Stomach (tissue), 4 donors: ENCODE data around the gene BASP1.

Source experiments
- CTCF ChIP-seq, 7 experiments: fragments of 450-650 bp in 4 of 7; fragments of 200-600 bp in 3 of 7; sonication (generic) in 3 of 7; IDR thresholded peaks; one replicate each; pipeline ENCODE4 v1.5.1; 2016 to 2019; ENCODE audit warnings: antibody characterized with exemption in 7 of 7, control low read depth in 2 of 7, mild to moderate bottlenecking in 1 of 7
- EP300 ChIP-seq: sonication (generic); formaldehyde crosslinking; IDR thresholded peaks from one replicate; pipeline ENCODE4 v1.6.1; 2017; ENCODE audit warnings: antibody characterized with exemption
- POLR2A ChIP-seq, 4 donors: fragments of 450-650 bp; IDR thresholded peaks; one replicate each; pipeline ENCODE4 v1.6.1; 2016; ENCODE audit warnings: antibody characterized with exemption in 4 of 4, control low read depth in 2 of 4, mild to moderate bottlenecking in 1 of 4, moderate library complexity in 1 of 4
- POLR2AphosphoS5 ChIP-seq, 3 donors: sonication (generic); formaldehyde crosslinking; IDR thresholded peaks; one replicate each; pipeline ENCODE4 v1.6.1; 2016; ENCODE audit warnings: antibody characterized with exemption in 3 of 3

DNA sequence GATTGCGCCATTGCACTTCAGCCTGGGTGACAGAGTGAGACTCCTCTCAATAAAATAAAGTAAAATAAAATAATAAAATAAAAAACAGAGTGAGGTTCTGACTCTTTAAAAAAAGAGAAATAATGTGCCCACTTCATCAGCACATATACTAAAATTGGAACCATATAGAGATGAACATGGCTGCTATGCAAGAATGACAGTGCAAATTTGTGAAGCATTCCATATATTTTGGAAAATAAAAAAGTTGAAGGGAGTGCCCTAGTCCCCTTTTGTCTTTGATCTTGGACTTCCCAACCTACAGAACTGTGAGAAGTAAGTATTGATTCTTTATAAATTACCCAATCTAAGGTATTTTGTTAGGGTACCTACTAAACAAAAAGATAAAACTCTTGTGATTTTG is 23.1 kb downstream of the BASP1 start:
- no peak for TF ChIP-seq POLR2A (IDR thresholded peaks at IDR 0.05)
- TF ChIP-seq CTCF (IDR thresholded peaks at IDR 0.05) = no peak
- no peak for TF ChIP-seq EP300
- no peak for TF ChIP-seq POLR2AphosphoS5 (IDR thresholded peaks at IDR 0.05)
